ENCODE results near the gene OR10V1.

The OR10V1 gene

DNA sequence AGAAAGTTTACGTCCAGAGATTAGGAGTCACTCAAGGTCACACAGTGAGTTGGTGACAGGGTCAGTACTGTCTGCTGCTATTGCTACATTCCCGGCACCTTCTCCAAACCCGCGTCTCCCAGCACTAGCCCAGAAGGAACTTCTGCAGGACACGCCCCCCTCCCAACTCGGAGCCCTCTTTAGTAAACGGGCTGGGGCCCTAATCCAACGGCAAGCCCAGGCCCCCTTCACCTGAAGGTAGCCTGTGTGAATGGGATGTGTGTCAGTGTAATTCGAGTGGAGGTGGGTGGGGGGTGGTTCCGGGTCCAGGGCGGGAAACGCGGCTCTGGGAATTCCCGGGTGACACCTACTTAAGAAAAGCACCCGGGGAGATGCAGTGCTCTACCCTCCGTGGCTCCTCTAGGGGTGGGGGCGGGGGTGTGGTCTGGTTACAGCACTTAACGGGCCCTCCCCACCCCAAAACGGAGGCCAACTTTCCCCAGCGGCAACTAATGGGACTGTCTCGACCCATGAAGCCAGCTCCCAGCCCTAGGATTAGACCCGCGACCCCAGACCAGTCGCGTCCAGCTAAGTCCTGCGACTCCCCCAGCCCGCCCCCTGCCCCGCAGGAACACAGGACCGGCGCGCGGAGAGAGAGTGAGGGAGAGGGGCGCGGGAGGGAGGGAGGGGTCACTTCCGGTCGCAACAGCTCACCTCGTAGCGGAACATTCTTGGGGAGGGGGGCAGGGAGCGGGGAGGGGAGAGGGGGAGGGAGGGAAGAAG lies 45.3 kb downstream of the OR10V1 start (continued):
- TF ChIP-seq KLF1 (tag by site-specific recombination; IDR thresholded peaks at IDR 0.05) (peak; percentile 55), GLIS2 (tag by site-specific recombination; IDR thresholded peaks at IDR 0.05) (peak; percentile 61), OVOL3 (tag by site-specific recombination; IDR thresholded peaks at IDR 0.05) (no peak), MZF1 (tag by site-specific recombination; IDR thresholded peaks at IDR 0.05; ENCODE audit: borderline replicate concordance) (no peak), SP2 (tag by site-specific recombination; IDR thresholded peaks at IDR 0.05) (peak; percentile 20; the same call in 1 of the 2 replicates), IKZF3 (tag by site-specific recombination; IDR thresholded peaks at IDR 0.05) (no peak), ZNF416 (tag by site-specific recombination; IDR thresholded peaks at IDR 0.05) (no peak), ZNF561 (tag by site-specific recombination; IDR thresholded peaks at IDR 0.05; ENCODE audit: borderline replicate concordance) (no peak), ZBTB17 (tag by site-specific recombination; IDR thresholded peaks at IDR 0.05) (no peak), SETDB1 (IDR thresholded peaks at IDR 0.05; ENCODE audit: insufficient read length, low read length) (no peak), ZNF658 (tag by site-specific recombination; IDR thresholded peaks at IDR 0.05) (no peak), ZNF23 (tag by site-specific recombination; IDR thresholded peaks at IDR 0.05; ENCODE audit: borderline replicate concordance) (no peak), TRIM28 (IDR thresholded peaks at IDR 0.05; ENCODE audit: borderline replicate concordance, low read length) (no peak), ZNF791 (tag by site-specific recombination; IDR thresholded peaks at IDR 0.05) (no peak), ZNF48 (tag by site-specific recombination; IDR thresholded peaks at IDR 0.05) (no peak), ZNF600 (tag by site-specific recombination; IDR thresholded peaks at IDR 0.05) (no peak), ZNF514 (tag by site-specific recombination; IDR thresholded peaks at IDR 0.05) (no peak), TCF7L2 (IDR thresholded peaks at IDR 0.05; ENCODE audit: borderline replicate concordance, low read depth, low read length) (no peak), YY2 (tag by site-specific recombination; IDR thresholded peaks at IDR 0.05) (no peak)
- TF ChIP-seq, protein P1, sequence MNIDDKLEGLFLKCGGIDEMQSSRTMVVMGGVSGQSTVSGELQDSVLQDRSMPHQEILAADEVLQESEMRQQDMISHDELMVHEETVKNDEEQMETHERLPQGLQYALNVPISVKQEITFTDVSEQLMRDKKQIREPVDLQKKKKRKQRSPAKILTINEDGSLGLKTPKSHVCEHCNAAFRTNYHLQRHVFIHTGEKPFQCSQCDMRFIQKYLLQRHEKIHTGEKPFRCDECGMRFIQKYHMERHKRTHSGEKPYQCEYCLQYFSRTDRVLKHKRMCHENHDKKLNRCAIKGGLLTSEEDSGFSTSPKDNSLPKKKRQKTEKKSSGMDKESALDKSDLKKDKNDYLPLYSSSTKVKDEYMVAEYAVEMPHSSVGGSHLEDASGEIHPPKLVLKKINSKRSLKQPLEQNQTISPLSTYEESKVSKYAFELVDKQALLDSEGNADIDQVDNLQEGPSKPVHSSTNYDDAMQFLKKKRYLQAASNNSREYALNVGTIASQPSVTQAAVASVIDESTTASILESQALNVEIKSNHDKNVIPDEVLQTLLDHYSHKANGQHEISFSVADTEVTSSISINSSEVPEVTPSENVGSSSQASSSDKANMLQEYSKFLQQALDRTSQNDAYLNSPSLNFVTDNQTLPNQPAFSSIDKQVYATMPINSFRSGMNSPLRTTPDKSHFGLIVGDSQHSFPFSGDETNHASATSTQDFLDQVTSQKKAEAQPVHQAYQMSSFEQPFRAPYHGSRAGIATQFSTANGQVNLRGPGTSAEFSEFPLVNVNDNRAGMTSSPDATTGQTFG (tag by site-specific recombination; IDR thresholded peaks at IDR 0.05; ENCODE audit: borderline replicate concordance), result no peak
- TF ChIP-seq, protein P2, sequence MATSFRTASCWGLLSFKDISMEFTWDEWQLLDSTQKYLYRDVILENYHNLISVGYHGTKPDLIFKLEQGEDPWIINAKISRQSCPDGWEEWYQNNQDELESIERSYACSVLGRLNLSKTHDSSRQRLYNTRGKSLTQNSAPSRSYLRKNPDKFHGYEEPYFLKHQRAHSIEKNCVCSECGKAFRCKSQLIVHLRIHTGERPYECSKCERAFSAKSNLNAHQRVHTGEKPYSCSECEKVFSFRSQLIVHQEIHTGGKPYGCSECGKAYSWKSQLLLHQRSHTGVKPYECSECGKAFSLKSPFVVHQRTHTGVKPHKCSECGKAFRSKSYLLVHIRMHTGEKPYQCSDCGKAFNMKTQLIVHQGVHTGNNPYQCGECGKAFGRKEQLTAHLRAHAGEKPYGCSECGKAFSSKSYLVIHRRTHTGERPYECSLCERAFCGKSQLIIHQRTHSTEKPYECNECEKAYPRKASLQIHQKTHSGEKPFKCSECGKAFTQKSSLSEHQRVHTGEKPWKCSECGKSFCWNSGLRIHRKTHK (tag by site-specific recombination; IDR thresholded peaks at IDR 0.05), result no peak
- TF ChIP-seq, protein P3, sequence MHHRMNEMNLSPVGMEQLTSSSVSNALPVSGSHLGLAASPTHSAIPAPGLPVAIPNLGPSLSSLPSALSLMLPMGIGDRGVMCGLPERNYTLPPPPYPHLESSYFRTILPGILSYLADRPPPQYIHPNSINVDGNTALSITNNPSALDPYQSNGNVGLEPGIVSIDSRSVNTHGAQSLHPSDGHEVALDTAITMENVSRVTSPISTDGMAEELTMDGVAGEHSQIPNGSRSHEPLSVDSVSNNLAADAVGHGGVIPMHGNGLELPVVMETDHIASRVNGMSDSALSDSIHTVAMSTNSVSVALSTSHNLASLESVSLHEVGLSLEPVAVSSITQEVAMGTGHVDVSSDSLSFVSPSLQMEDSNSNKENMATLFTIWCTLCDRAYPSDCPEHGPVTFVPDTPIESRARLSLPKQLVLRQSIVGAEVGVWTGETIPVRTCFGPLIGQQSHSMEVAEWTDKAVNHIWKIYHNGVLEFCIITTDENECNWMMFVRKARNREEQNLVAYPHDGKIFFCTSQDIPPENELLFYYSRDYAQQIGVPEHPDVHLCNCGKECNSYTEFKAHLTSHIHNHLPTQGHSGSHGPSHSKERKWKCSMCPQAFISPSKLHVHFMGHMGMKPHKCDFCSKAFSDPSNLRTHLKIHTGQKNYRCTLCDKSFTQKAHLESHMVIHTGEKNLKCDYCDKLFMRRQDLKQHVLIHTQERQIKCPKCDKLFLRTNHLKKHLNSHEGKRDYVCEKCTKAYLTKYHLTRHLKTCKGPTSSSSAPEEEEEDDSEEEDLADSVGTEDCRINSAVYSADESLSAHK (tag by site-specific recombination; IDR thresholded peaks at IDR 0.05), result no peak
- TF ChIP-seq, protein P4, sequence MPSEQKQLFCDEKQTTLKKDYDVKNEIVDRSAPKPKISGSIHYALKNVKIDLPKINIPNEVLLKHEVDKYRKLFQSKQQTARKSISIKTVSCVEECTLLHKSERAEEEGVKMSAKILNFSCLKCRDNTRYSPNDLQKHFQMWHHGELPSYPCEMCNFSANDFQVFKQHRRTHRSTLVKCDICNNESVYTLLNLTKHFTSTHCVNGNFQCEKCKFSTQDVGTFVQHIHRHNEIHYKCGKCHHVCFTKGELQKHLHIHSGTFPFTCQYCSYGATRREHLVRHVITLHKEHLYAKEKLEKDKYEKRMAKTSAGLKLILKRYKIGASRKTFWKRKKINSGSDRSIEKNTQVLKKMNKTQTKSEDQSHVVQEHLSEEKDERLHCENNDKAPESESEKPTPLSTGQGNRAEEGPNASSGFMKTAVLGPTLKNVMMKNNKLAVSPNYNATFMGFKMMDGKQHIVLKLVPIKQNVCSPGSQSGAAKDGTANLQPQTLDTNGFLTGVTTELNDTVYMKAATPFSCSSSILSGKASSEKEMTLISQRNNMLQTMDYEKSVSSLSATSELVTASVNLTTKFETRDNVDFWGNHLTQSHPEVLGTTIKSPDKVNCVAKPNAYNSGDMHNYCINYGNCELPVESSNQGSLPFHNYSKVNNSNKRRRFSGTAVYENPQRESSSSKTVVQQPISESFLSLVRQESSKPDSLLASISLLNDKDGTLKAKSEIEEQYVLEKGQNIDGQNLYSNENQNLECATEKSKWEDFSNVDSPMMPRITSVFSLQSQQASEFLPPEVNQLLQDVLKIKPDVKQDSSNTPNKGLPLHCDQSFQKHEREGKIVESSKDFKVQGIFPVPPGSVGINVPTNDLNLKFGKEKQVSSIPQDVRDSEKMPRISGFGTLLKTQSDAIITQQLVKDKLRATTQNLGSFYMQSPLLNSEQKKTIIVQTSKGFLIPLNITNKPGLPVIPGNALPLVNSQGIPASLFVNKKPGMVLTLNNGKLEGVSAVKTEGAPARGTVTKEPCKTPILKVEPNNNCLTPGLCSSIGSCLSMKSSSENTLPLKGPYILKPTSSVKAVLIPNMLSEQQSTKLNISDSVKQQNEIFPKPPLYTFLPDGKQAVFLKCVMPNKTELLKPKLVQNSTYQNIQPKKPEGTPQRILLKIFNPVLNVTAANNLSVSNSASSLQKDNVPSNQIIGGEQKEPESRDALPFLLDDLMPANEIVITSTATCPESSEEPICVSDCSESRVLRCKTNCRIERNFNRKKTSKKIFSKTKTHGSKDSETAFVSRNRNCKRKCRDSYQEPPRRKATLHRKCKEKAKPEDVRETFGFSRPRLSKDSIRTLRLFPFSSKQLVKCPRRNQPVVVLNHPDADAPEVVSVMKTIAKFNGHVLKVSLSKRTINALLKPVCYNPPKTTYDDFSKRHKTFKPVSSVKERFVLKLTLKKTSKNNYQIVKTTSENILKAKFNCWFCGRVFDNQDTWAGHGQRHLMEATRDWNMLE (tag by site-specific recombination; conservative IDR thresholded peaks at IDR 0.05; ENCODE audit: low read depth), result no peak
- TF ChIP-seq, protein P5, sequence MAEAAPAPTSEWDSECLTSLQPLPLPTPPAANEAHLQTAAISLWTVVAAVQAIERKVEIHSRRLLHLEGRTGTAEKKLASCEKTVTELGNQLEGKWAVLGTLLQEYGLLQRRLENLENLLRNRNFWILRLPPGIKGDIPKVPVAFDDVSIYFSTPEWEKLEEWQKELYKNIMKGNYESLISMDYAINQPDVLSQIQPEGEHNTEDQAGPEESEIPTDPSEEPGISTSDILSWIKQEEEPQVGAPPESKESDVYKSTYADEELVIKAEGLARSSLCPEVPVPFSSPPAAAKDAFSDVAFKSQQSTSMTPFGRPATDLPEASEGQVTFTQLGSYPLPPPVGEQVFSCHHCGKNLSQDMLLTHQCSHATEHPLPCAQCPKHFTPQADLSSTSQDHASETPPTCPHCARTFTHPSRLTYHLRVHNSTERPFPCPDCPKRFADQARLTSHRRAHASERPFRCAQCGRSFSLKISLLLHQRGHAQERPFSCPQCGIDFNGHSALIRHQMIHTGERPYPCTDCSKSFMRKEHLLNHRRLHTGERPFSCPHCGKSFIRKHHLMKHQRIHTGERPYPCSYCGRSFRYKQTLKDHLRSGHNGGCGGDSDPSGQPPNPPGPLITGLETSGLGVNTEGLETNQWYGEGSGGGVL (tag by site-specific recombination; IDR thresholded peaks at IDR 0.05), result peak; percentile 48
